Upper lobe of left lung (tissue), 6 donors: ENCODE measurements around the gene PPM1G. TPM values are rescaled to one million over a fixed set of nuclear protein-coding genes. Genes with fewer than 3 reads are reported as not detected.

Source experiments
- ATAC-seq, 2 donors: fragments of 200-7000 bp; cut with Tn5 transposase; one replicate each; pipeline ENCODE4 v1.9.1; 2022; ENCODE audit warnings: mild to moderate bottlenecking in 2 of 2, moderate library complexity in 2 of 2; ENCODE audit not compliant: low FRiP score in 2 of 2
- DNase-seq, 2 donors: peaks; one replicate each; pipeline ENCODE4 v3.0.0-alpha.2; 2019 to 2020
- H3K27ac ChIP-seq, 4 donors: fragments of 200-600 bp; sonication (generic); one replicate each; pipeline ENCODE4 v1.5.1; 2016 to 2019
- H3K27me3 ChIP-seq, 4 donors: fragments of 200-600 bp; sonication (generic); one replicate each; pipeline ENCODE4 v1.5.1; 2017 to 2019
- H3K36me3 ChIP-seq, 4 donors: fragments of 200-600 bp; sonication (generic); one replicate each; pipeline ENCODE4 v1.5.1; 2016 to 2019
- H3K4me1 ChIP-seq, 4 donors: fragments of 200-600 bp; sonication (generic); one replicate each; pipeline ENCODE4 v1.5.1; 2018 to 2019
- H3K4me3 ChIP-seq, 4 donors: fragments of 200-600 bp; sonication (generic); one replicate each; pipeline ENCODE4 v1.5.1; 2017 to 2019; ENCODE audit warnings: mild to moderate bottlenecking in 2 of 4, moderate library complexity in 1 of 4
- H3K9me3 ChIP-seq, 4 donors: fragments of 200-600 bp; sonication (generic); one replicate each; pipeline ENCODE4 v1.5.1; 2018 to 2019
- CTCF ChIP-seq, 6 experiments: fragments of 450-650 bp in 4 of 6; fragments of 200-600 bp in 2 of 6; sonication (generic) in 2 of 6; IDR thresholded peaks; one replicate each; pipeline ENCODE4 v1.5.1; 2016 to 2019; ENCODE audit warnings: antibody characterized with exemption in 6 of 6
- EP300 ChIP-seq, 4 donors: sonication (generic); formaldehyde crosslinking; IDR thresholded peaks; one replicate each; pipeline ENCODE4 v1.5.1; 2017; ENCODE audit warnings: antibody characterized with exemption in 4 of 4, control low read depth in 2 of 4
- POLR2A ChIP-seq, 4 donors: fragments of 450-650 bp; IDR thresholded peaks; one replicate each; pipeline ENCODE4 v1.5.1; 2016 to 2017; ENCODE audit warnings: antibody characterized with exemption in 4 of 4, mild to moderate bottlenecking in 2 of 4
- POLR2AphosphoS5 ChIP-seq, 2 donors: sonication (generic); formaldehyde crosslinking; IDR thresholded peaks; one replicate each; pipeline ENCODE4 v1.5.1; 2017; ENCODE audit warnings: antibody characterized with exemption in 2 of 2
- WGBS, 2 donors: methylation state at CpG; one replicate each; pipeline ENCODE4 v1.1.5; 2017 to 2018; 5-methylcytosine and 5-hydroxymethylcytosine counted together
- total RNA-seq, 6 donors: library from RNA; depleted of rRNA in 4 of 6; stranded (reverse); fragments of >200 nt in 4 of 6; gene quantifications; one replicate each; pipeline versions ENCODE4 v1.1.0 to v1.2.1, GENCODE V29; 2016 to 2021
- donor health status: DM: no; HTN: no; CAD: no; lungs with moderate emphysema.
- donor health status: DM: no; HTN: yes; CAD: no; lungs with severe emphysema.

Gene PPM1G
- total RNA-seq, 6 donors from 2014 or later: 39.8 to 60.6 (median 55.3) TPM

GRCh38 chr2:27377618-27378095 is 31.7 kb downstream of the PPM1G start:
- Histone ChIP-seq H3K9me3 (no peaks in the 10 kb centered on the region), H3K36me3 (peaks cover 37 to 77% (median 59%) of the 10 kb centered on the region in 4 donors), H3K4me3 (no peak overlapping the region), H3K27ac (no peak overlapping the region), H3K4me1 (peaks cover 17 to 45% (median 25%) of the 10 kb centered on the region in 4 donors), H3K27me3 (no peaks in the 10 kb centered on the region)
- ATAC-seq (no peak), DNase-seq (peak in 1 of 2 donors; percentile 61)
- 90 to 92% methylated on average over 18 of the region's 18 CpGs for WGBS, 2 donors
- TF ChIP-seq CTCF (IDR thresholded peaks at IDR 0.05): no peak

DNA sequence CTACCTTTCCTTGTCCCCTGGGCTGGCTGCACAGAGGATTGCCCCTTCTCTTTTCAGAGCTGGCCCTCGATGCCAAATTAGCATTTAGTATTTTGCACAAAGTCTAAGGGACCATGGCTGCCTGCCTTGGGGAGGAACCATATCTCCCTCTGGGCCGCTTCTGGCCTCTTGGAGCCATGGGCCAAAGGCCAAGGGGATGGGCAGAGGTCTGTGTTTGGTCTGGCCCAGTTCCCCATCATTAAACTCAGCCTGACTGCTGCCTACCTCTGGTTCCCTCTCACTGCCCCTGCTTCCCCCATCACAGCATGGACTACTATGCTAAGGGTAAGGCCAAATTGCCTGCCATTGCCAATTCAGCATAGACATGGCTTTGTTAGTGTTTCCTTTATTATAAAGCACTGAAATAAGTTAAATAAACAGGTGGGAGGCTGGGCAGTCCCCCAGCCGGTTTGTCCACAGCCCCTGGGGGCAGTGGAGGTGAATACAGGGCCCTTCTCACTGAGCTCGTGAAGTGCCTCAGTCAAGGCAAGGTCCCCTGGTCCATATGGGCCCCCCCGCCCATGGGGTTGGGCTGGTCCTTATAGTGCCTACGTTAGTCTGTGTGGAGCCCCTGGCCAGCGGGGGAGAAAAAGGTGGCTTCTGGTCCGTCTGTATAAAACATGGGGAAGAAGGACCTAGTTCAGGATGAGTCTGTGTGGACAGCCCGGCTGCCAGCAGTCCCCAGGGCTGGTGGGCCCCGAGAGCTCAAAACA is 32.3 kb downstream of the PPM1G start:
- H3K4me1 ChIP-seq: peaks cover 23 to 51% (median 31%) of the 10 kb centered on the region in 4 donors
- H3K9me3 ChIP-seq: no peaks in the 10 kb centered on the region
- peaks cover 37 to 75% (median 59%) of the 10 kb centered on the region in 4 donors for H3K36me3 ChIP-seq
- no peak for TF ChIP-seq EP300 (IDR thresholded peaks at IDR 0.05)
- no peak for TF ChIP-seq POLR2AphosphoS5 (IDR thresholded peaks at IDR 0.05)
- no peak for TF ChIP-seq POLR2A (IDR thresholded peaks at IDR 0.05)
- no peak overlapping the region for H3K27ac ChIP-seq
- 66 to 75% methylated on average over 10 of the region's 10 CpGs for WGBS, 2 donors
- no peaks in the 10 kb centered on the region for H3K27me3 ChIP-seq
- no peak for DNase-seq
- H3K4me3 ChIP-seq: no peak overlapping the region
- no peak for ATAC-seq

GRCh38 chr2:27376151-27376865 is 33.1 kb downstream of the PPM1G start:
- 83 to 91% methylated on average over 8 to 15 of the region's 16 CpGs for WGBS, 2 donors
- peak in 1 of 2 donors; percentile 47 for DNase-seq
- peaks cover 37 to 68% (median 59%) of the 10 kb centered on the region in 4 donors for H3K36me3 ChIP-seq
- no peak for ATAC-seq
- H3K27me3 ChIP-seq: no peaks in the 10 kb centered on the region
- TF ChIP-seq CTCF (IDR thresholded peaks at IDR 0.05): no peak
- TF ChIP-seq POLR2AphosphoS5 (IDR thresholded peaks at IDR 0.05): no peak
- no peak for TF ChIP-seq EP300 (IDR thresholded peaks at IDR 0.05)
- no peak for TF ChIP-seq POLR2A (IDR thresholded peaks at IDR 0.05)
- H3K9me3 ChIP-seq: no peaks in the 10 kb centered on the region
- H3K4me3 ChIP-seq: no peak overlapping the region
- peaks cover 30 to 57% (median 36%) of the 10 kb centered on the region in 4 donors for H3K4me1 ChIP-seq
- no peak overlapping the region for H3K27ac ChIP-seq

DNA sequence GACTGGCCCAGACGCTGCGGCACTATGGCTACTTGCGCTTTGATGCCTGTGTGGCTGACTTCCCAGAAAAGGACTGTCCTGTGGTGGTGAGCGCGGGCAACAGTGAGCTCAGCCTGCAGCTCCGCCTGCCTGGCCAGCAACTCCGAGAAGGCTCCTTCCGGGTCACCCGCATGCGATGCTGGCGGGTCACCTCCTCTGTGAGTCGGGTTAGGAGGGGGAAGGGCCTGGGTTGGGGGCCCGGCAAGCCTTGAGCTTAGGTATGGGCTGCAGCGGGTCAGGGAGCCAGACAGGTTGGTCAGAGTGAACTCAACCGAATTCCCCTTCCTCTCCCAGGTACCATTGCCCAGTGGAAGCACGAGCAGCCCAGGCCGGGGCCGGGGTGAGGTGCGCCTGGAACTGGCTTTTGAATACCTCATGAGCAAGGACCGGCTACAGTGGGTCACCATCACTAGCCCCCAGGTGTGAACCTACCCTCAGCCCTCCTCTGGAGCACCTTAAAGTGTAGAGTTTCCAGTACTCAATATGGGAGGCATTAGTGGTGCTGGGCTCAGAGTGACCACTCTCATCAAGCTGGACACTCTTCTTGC is 33.8 kb downstream of the PPM1G start:
- ATAC-seq: no peak
- no peak overlapping the region for H3K4me3 ChIP-seq
- H3K27me3 ChIP-seq: no peaks in the 10 kb centered on the region
- peak in 1 of 2 donors; percentile 72 for DNase-seq
- peaks cover 37 to 67% (median 59%) of the 10 kb centered on the region in 4 donors for H3K36me3 ChIP-seq
- H3K4me1 ChIP-seq: peaks cover 29 to 56% (median 36%) of the 10 kb centered on the region in 4 donors
- no peak overlapping the region for H3K27ac ChIP-seq
- whole genome bisulfite sequencing, 2 donors: 96 to 99% methylated on average over 6 to 20 of the region's 20 CpGs
- H3K9me3 ChIP-seq: no peaks in the 10 kb centered on the region
- TF ChIP-seq POLR2AphosphoS5 (IDR thresholded peaks at IDR 0.05) (no peak), CTCF (IDR thresholded peaks at IDR 0.05) (no peak), EP300 (IDR thresholded peaks at IDR 0.05) (no peak), POLR2A (IDR thresholded peaks at IDR 0.05) (no peak)

DNA sequence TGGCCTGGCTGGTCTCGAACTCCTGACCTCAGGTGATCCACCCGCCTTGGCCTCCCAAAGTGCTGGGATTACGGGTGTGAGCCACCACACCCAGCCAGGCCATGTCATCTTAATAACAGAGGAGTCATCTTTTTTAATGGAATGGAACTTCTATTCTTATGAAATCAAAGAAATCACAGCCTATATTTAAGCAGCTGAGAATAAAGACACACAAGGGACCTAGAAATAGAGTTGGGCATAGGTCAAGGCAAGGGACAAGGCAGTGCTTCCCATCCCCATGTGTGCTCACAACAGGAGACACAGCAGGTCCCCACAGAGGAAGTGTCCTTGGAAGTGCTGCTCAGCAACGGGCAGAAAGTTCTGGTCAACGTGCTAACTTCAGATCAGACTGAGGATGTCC is 35.8 kb downstream of the PPM1G start:
- TF ChIP-seq POLR2AphosphoS5 (IDR thresholded peaks at IDR 0.05) (no peak), EP300 (IDR thresholded peaks at IDR 0.05) (no peak), CTCF (IDR thresholded peaks at IDR 0.05) (no peak), POLR2A (IDR thresholded peaks at IDR 0.05) (no peak)
- Histone ChIP-seq H3K27ac (no peak overlapping the region), H3K36me3 (peaks cover 37 to 66% (median 58%) of the 10 kb centered on the region in 4 donors), H3K9me3 (no peaks in the 10 kb centered on the region), H3K4me3 (no peak overlapping the region), H3K4me1 (peaks cover 26 to 52% (median 34%) of the 10 kb centered on the region in 4 donors), H3K27me3 (no peaks in the 10 kb centered on the region)
- ATAC-seq (no peak), DNase-seq (no peak)
- whole genome bisulfite sequencing, 2 donors: 86 to 91% methylated on average over 5 of the region's 5 CpGs
